PFSK-1 (cell line): ENCODE results near the gene WRAP73.

Source experiments
- FOXP2 ChIP-seq: optimal IDR thresholded peaks from 2 replicates; pipeline ENCODE3; 2011; ENCODE audit warnings: borderline replicate concordance, control low read depth, inconsistent platforms; ENCODE audit not compliant: insufficient read depth; ENCODE audit errors: extremely low read length, extremely low read depth
- POLR2AphosphoS5 ChIP-seq: IDR thresholded peaks from 2 replicates; pipeline ENCODE4 v1.6.1; 2012; ENCODE audit warnings: low read depth, mild to moderate bottlenecking, control low read depth, low read length, moderate library complexity
- SIN3A ChIP-seq: IDR thresholded peaks from 2 replicates; pipeline ENCODE4 v1.6.1; 2012; ENCODE audit warnings: mild to moderate bottlenecking, low read length, moderate library complexity, borderline replicate concordance; ENCODE audit not compliant: insufficient read depth
- TAF1 ChIP-seq: IDR thresholded peaks from 2 replicates; pipeline ENCODE4 v1.6.1; 2012; ENCODE audit warnings: low read length, control low read depth, borderline replicate concordance; ENCODE audit not compliant: insufficient read depth
- TF ChIP-seq, protein P1 (sequence below), 2 experiments: IDR thresholded peaks; 2 replicates each; pipeline versions ENCODE4 v1.6.1 to v1.8.0; 2011 to 2012; ENCODE audit warnings: low read depth in 2 of 2, low read length in 2 of 2, control low read depth in 1 of 2, inconsistent platforms in 1 of 2, mild to moderate bottlenecking in 1 of 2, moderate library complexity in 1 of 2; ENCODE audit not compliant: insufficient read depth in 1 of 2

WRAP73 gene

DNA sequence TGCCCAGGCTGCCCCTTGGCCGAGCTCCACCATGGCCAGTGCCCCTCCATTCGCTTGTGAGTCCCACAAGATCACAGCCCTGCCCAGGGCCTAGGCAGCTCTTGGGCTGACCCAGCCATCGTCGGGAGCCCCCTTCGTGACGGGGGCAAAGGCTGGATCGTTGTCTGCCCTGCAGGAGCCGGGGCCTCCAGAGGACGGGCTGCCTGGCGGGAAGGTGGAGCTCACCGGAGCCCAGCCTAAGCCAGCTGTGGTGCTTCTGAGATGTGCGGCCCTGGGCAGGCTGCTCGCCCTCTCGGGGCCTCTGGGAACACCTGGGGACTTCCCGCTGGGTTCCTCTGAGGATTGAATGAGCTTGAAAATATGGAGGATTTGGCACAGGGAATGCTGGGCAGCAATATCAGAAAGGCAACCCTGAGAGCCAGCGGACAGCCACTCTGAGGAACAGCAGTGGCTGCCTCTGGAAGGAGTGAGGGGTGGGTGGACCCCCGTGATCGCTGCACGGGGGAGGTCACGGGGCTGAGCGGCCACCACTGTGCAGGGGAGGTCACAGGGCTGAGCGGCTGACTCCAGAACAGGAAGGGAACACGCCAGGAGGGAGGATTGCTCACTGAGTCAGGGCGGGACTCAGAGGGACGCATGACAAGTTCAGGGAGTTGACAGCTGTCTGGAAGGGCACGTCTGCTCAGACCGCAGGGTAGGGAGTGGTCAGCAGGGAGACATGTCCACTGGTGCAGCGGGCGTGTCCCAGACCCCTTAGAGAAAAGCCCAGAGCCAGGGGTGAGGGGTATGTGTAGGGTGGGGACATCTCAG is 21.7 kb upstream of the WRAP73 start:
- TF ChIP-seq, protein P1, sequence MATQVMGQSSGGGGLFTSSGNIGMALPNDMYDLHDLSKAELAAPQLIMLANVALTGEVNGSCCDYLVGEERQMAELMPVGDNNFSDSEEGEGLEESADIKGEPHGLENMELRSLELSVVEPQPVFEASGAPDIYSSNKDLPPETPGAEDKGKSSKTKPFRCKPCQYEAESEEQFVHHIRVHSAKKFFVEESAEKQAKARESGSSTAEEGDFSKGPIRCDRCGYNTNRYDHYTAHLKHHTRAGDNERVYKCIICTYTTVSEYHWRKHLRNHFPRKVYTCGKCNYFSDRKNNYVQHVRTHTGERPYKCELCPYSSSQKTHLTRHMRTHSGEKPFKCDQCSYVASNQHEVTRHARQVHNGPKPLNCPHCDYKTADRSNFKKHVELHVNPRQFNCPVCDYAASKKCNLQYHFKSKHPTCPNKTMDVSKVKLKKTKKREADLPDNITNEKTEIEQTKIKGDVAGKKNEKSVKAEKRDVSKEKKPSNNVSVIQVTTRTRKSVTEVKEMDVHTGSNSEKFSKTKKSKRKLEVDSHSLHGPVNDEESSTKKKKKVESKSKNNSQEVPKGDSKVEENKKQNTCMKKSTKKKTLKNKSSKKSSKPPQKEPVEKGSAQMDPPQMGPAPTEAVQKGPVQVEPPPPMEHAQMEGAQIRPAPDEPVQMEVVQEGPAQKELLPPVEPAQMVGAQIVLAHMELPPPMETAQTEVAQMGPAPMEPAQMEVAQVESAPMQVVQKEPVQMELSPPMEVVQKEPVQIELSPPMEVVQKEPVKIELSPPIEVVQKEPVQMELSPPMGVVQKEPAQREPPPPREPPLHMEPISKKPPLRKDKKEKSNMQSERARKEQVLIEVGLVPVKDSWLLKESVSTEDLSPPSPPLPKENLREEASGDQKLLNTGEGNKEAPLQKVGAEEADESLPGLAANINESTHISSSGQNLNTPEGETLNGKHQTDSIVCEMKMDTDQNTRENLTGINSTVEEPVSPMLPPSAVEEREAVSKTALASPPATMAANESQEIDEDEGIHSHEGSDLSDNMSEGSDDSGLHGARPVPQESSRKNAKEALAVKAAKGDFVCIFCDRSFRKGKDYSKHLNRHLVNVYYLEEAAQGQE (IDR thresholded peaks at IDR 0.05; ENCODE audit: insufficient read depth in 1 of 2, low read depth in 2 of 2, low read length in 2 of 2): no peak
- TF ChIP-seq TAF1 (no peak), POLR2AphosphoS5 (no peak), FOXP2 (no peak)

DNA sequence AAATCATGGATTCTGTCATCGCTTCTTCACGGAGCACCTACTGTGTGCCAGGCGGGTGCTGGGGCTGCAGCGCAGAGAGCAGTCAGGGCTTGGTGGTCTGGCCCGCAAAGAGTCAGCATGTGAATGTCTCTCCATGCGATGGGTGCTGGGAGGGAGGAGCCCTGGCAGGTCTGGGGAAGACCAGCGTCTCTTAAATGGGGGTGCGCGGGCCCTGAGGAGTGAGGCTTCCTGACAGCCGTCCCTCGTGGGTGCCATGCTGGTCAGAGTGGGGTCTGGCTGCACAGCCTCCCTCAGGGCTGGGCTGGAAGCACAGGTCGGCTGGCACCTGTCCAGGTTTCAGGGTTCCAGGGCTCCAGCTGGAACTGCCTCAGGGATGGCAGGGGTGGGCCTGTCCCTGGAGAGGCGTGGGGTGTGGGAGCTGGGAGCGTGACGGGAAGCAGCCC is 20.9 kb upstream of the WRAP73 start:
- TF ChIP-seq, protein P1 (IDR thresholded peaks at IDR 0.05; ENCODE audit: insufficient read depth in 1 of 2, low read depth in 2 of 2, low read length in 2 of 2): no peak
- TF ChIP-seq POLR2AphosphoS5: no peak
- TF ChIP-seq TAF1: no peak
- no peak for TF ChIP-seq FOXP2
- no peak for TF ChIP-seq SIN3A

DNA sequence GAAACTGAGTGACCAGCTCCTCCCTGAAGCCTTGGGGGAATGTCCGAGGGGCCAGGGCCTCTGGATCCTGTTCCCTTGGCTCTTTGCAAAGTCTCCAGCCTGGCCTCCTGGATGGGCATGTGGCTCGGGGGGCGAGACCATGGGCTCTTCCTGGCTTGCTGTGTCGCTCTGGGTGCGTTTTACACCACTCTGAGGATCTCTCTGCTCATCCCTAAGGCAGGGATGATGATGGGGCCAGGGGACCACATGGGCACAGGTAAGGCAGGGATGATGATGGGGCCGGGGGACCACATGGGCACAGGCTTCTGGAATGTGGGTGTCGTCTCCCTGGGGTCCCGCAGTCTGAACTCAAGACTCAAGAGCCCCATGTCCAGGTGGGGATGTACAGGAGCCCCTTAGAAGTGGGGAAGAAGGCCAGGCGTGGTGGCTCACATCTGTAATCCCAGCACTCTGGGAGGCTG is 20.1 kb upstream of the WRAP73 start:
- no peak for TF ChIP-seq FOXP2

DNA sequence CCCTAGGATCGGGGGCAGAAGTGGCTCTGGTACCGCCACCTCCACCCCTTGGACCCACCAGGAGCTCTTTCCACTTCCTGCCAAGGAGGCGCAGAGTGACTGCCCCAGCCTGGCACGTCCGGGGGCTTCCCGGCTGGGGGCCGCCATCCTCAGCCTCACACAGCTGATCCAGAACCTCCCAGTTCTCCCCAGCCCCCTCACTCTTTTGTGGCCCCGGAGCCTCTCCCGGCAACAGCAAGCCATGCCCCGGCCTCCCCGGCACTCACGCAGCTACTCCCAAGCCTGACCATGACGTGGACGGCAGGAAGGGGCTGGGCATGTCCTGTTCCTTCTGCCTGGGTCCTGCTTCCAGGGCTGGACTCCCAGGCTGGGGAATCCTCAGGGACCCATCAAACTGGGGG is 19.5 kb upstream of the WRAP73 start:
- TF ChIP-seq FOXP2 (no peak), TAF1 (no peak), SIN3A (no peak), POLR2AphosphoS5 (no peak)
- TF ChIP-seq, protein P1 (IDR thresholded peaks at IDR 0.05; ENCODE audit: insufficient read depth in 1 of 2, low read depth in 2 of 2, low read length in 2 of 2): no peak

DNA sequence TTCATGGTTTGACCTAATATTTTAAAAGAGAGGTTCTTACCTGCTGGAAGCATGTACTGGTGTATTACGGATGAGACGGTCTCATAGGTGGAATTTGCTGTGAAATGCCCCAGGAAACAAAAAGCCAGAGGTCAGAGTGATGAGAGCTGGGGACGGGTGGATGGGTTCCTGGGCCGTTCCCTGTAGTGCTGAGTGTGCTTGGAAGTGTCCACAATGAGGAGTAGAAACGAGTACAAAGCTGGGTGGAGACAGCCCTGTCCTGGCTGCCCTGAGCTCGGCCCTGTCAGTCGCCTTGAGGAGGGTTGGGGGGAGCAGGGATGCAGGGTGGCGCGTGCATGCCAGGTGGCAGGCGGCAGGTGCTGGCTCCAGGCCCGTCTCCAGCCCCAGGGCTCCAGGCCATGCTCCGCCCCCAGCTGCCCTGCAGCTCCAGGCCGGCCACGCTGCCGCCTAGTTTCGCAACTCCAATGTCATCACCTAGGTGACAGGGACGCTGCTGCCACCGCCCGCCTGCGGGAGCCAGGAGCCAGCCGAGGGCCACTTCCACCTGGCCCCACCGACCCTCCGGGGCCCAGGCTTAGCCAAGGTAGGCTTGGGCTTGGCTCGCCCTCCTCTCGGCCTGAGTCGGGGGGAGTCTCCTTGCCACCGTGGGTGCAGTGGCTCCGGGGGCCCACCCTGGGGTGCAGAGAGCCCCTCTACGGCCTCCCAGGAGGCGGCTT is 18.8 kb upstream of the WRAP73 start:
- TF ChIP-seq SIN3A (no peak), POLR2AphosphoS5 (no peak), FOXP2 (no peak), TAF1 (no peak)
- TF ChIP-seq, protein P1 (IDR thresholded peaks at IDR 0.05; ENCODE audit: insufficient read depth in 1 of 2, low read depth in 2 of 2, low read length in 2 of 2): no peak
